Measurements from ENCODE around the gene GPHN. TPM values are rescaled to one million over a fixed set of nuclear protein-coding genes. Genes with fewer than 3 reads are reported as not detected.

The GPHN gene
- 6.9 and 8.8 TPM in 2 replicates for polyA plus RNA-seq (2012; rRNA removed)
- polyA plus RNA-seq (2012; cell fraction: cytosol; rRNA removed), result 8.6 and 10.0 TPM in 2 replicates
- 3.4 and 8.3 TPM in 2 replicates for polyA plus RNA-seq (2012; cell fraction: nucleus; rRNA removed)

GRCh38 chr14:66507722-66508546 lies at the start of gene GPHN:
TSS of gene GPHN (plus strand) at chr14:66508147.
- H3F3A ChIP-seq (replicated peaks; ENCODE audit: insufficient read depth), result peaks cover 23% of the 10 kb centered on the region
- H3K4me2 ChIP-seq, result peak within 1 kb of the TSS; percentile 98
- peaks cover 4% of the 10 kb centered on the region; the same call in 1 of the 2 replicates for H4K20me1 ChIP-seq (ENCODE audit: insufficient read depth)
- peak; percentile 94 for DNase-seq
- peak within 1 kb of the TSS; percentile 70 for H3K9ac ChIP-seq
- no peaks in the 10 kb centered on the region for H3K36me3 ChIP-seq (replicated peaks in 1 of 2; ENCODE audit: control insufficient read depth in 1 of 2, insufficient read depth in 2 of 2, low read length in 1 of 2)
- H2AFZ ChIP-seq (ENCODE audit: low read depth), result peak within 1 kb of the TSS; percentile 98
- no peaks in the 10 kb centered on the region for H3K9me2 ChIP-seq
- H3K27ac ChIP-seq (ENCODE audit: low read depth in 2 of 2, low read length in 1 of 2), result peak within 1 kb of the TSS; percentile 79 to 94
- ChIA-PET CTCF (interaction anchor here (1.0 to 1.7 kb wide), 3 partner anchors 9 to 24 kb away, joined by 3 to 6 read pairs (median 4); no protein-coding TSS in a partner anchor), POLR2A (interaction anchor here (1.3 kb wide), 1 partner anchor 10 kb away, joined by 4 read pairs; no protein-coding TSS in a partner anchor)
- H3K4me1 ChIP-seq (ENCODE audit: control insufficient read depth in 1 of 2, insufficient read depth in 2 of 2, low read depth in 1 of 2, low read length in 1 of 2), result peaks cover 0 to 5% of the 10 kb centered on the region in 2 experiments; a peak in 3 of 4 replicates
- peak within 1 kb of the TSS; percentile 96 to 98 for H3K4me3 ChIP-seq (ENCODE audit: low read depth in 2 of 2, low read length in 1 of 2)
- H3K79me2 ChIP-seq (ENCODE audit: insufficient read depth), result peaks cover 13% of the 10 kb centered on the region; the same call in 1 of the 2 replicates
- H3K27me3 ChIP-seq (ENCODE audit: insufficient read depth), result no peaks in the 10 kb centered on the region
- under 1% methylated on average over 59 of the region's 91 CpGs for WGBS (ENCODE audit: low lambda C conversion rate)
- no peaks in the 10 kb centered on the region for H3K9me3 ChIP-seq
- TF ChIP-seq PBX3 (IDR thresholded peaks at IDR 0.05) (peak; percentile 28; the same call in 1 of the 2 replicates), EZH2phosphoT487 (IDR thresholded peaks at IDR 0.05; ENCODE audit: borderline replicate concordance, low read depth) (no peak), SMC3 (IDR thresholded peaks at IDR 0.05; ENCODE audit: low read depth, low read length) (no peak), RXRA (IDR thresholded peaks at IDR 0.05; ENCODE audit: borderline replicate concordance, low read depth) (no peak), POLR2AphosphoS5 (IDR thresholded peaks at IDR 0.05; ENCODE audit: low read depth, low read length) (peak; percentile 73), YY1 (IDR thresholded peaks at IDR 0.05; ENCODE audit: low read depth) (peak; percentile 80), ELF1 (IDR thresholded peaks at IDR 0.05) (no peak), ZBTB33 (IDR thresholded peaks at IDR 0.05; ENCODE audit: borderline replicate concordance, low read depth) (no peak; the same call in 1 of the 2 replicates), FOXM1 (IDR thresholded peaks at IDR 0.05; ENCODE audit: low read depth) (no peak), RFX5 (IDR thresholded peaks at IDR 0.05; ENCODE audit: low read length) (peak; percentile 69; the same call in 1 of the 2 replicates), EP300 (IDR thresholded peaks at IDR 0.05; ENCODE audit: borderline replicate concordance in 1 of 2, low read depth in 1 of 2, low read length in 1 of 2) (0 out of 4 replicates have a peak, but pooled peaks of 1 of the 2 experiments have one; percentile 9), TCF12 (IDR thresholded peaks at IDR 0.05) (no peak), FOXJ3 (CRISPR knock-in tag; IDR thresholded peaks at IDR 0.05) (0 out of 2 replicates have a peak, but pooled peaks have one; percentile 41), CTCF (IDR thresholded peaks at IDR 0.05) (no peak), TAF1 (IDR thresholded peaks at IDR 0.05; ENCODE audit: borderline replicate concordance, low read depth, low read length) (no peak), USF1 (IDR thresholded peaks at IDR 0.05; ENCODE audit: borderline replicate concordance, low read depth) (no peak), MEF2A (IDR thresholded peaks at IDR 0.05; ENCODE audit: borderline replicate concordance, low read depth) (no peak), GATA2 (CRISPR knock-in tag; IDR thresholded peaks at IDR 0.05) (no peak), TEAD4 (IDR thresholded peaks at IDR 0.05; ENCODE audit: borderline replicate concordance, insufficient read depth) (no peak), RCOR1 (IDR thresholded peaks at IDR 0.05; ENCODE audit: low read length) (no peak), NFIC (IDR thresholded peaks at IDR 0.05; ENCODE audit: borderline replicate concordance) (no peak), CHD2 (IDR thresholded peaks at IDR 0.05; ENCODE audit: low read length, partially characterized antibody) (peak; percentile 91), JUND (IDR thresholded peaks at IDR 0.05) (no peak), USF2 (IDR thresholded peaks at IDR 0.05; ENCODE audit: borderline replicate concordance, low read depth, low read length) (no peak), IRF3 (IDR thresholded peaks at IDR 0.05; ENCODE audit: low read depth, low read length) (no peak)

All from SK-N-SH (cell line).